Measurements from ENCODE around the gene ARL2BP.

ARL2BP gene

GRCh38 chr16:57236022-57236350 lies 9.1 kb upstream of the ARL2BP start:
- no peak overlapping the region for H3K27ac ChIP-seq
- DNase-seq (ENCODE audit: low spot score) = no peak
- TF ChIP-seq CTCF (IDR thresholded peaks at IDR 0.05) = no peak
- no peak overlapping the region for H3K4me3 ChIP-seq

- no peak for TF ChIP-seq CTCF (IDR thresholded peaks at IDR 0.05)
- no peak overlapping the region for H3K27ac ChIP-seq
- no peak overlapping the region for H3K4me3 ChIP-seq
- no peak for DNase-seq (ENCODE audit: low spot score)
Observed at GRCh38 chr16:57238682-57239081, 6.4 kb upstream of the ARL2BP start.

- no peak for DNase-seq (ENCODE audit: low spot score)
- Histone ChIP-seq H3K27ac (no peak overlapping the region), H3K4me3 (no peak overlapping the region)
- TF ChIP-seq CTCF (IDR thresholded peaks at IDR 0.05) = no peak
Observed at GRCh38 chr16:57239107-57239506, 6.0 kb upstream of the ARL2BP start.

DNA sequence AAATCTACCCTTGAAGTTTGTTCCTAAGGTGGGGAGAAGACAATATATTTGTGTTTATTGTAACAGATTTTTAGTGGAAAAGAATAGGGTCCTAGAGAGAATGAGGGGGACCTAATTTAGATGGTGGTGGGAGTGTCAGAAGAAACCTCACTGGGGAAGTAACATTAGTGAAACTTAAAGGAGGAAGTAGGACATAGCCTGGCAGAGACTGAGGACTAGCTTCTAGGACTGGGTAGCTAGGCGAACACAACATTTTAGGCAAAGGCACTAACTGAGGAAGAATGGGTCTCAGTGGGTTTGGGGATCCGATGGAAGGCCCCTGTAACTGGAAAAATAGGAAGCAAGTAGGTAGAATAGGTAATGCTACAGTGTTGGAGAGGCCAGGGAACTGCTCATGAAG lies 4.2 kb upstream of the ARL2BP start:
- no peak for TF ChIP-seq CTCF (IDR thresholded peaks at IDR 0.05)
- DNase-seq (ENCODE audit: low spot score) = no peak
- no peak overlapping the region for H3K4me3 ChIP-seq
- H3K27ac ChIP-seq = no peak overlapping the region

- Histone ChIP-seq H3K27ac (no peak overlapping the region), H3K4me3 (no peak overlapping the region)
- DNase-seq (ENCODE audit: low spot score) = no peak
- no peak for TF ChIP-seq CTCF (IDR thresholded peaks at IDR 0.05)
Observed at GRCh38 chr16:57242650-57243049, 2.4 kb upstream of the ARL2BP start.

DNA sequence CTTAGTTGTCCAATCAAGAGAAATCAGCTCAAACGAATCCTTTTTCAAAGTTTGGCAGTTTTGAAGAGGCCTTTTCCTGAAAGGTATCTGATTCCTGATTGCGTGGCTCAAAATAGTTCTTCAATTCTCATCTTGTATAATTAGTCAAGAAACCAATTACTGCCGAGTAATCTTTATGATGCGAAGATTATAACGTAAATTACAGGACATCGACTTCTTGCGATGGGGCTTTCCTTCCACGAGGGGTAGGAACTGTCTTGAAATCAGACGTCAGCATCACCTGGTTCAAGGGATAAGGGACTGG lies 644 bp upstream of the ARL2BP start:
- no peak for TF ChIP-seq CTCF (IDR thresholded peaks at IDR 0.05)
- no peak for DNase-seq (ENCODE audit: low spot score)

DNA sequence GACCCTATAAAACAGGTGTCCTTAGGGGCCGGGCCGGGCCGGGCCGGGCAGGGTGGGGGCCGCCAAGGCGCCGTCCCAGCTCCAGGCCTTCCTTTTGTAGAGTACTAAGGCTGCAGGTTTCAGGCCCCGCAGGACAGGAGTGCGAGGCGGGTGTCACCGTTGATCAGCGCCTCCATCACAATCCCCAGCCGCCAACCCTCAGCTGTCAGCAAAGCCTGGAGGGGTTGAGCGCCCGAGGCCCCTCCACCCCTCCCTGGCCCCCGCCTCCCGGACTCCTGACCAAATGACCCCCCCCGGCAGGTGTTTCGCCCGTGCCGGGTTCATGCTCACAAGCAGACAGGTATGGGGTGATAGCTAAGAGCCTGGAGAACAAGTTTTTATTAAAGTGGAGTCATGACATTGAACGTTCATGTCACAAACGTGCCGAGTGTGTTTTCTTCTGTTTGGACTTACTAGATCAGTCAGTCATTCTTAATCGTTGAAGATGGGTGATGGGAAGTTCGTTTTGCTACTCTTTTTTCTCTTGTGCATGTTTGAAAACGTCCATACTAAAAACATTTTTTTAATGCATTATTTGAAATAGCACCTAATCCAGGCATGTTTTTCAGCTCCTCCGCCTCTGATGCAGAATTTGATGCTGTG lies 534 bp downstream of the ARL2BP start:
- peak overlapping the region; percentile 83 for H3K4me3 ChIP-seq
- H3K27ac ChIP-seq = peak overlapping the region; percentile 96 to 97
- no peak for TF ChIP-seq CTCF (IDR thresholded peaks at IDR 0.05)
- DNase-seq (ENCODE audit: low spot score) = no peak

More for the DNA sequence above, 644 bp upstream of the ARL2BP start:
- Histone ChIP-seq H3K4me3 (peak overlapping the region; percentile 83), H3K27ac (peak overlapping the region; percentile 96 to 97)

Data from coronary artery (tissue), 2 donors.